ENCODE measurements around the gene USP40.

The USP40 gene

GRCh38 chr2:233444501-233444900 is 122.1 kb downstream of the USP40 start:
- DNase-seq (ENCODE audit: low read depth in 3 of 3), result no peak

- peak; percentile 59 to 80 (median 68) for DNase-seq (ENCODE audit: low read depth in 3 of 3)
These were observed 122.9 kb downstream of the USP40 start for GRCh38 chr2:233443511-233444183.

GRCh38 chr2:233442028-233442310 is 124.6 kb downstream of the USP40 start:
- DNase-seq (ENCODE audit: low read depth in 3 of 3), result no peak

GRCh38 chr2:233441161-233442027 is 125.2 kb downstream of the USP40 start:
- DNase-seq (ENCODE audit: low read depth in 3 of 3), result no peak

GRCh38 chr2:233440714-233441113 is 125.9 kb downstream of the USP40 start:
- DNase-seq (ENCODE audit: low read depth in 3 of 3), result no peak

- DNase-seq (ENCODE audit: low read depth in 3 of 3), result no peak
These were observed 126.3 kb downstream of the USP40 start for GRCh38 chr2:233440314-233440713.

- DNase-seq (ENCODE audit: low read depth in 3 of 3), result no peak
These were observed 127.4 kb downstream of the USP40 start for GRCh38 chr2:233439191-233439590.

- no peak for DNase-seq (ENCODE audit: low read depth in 3 of 3)
These were observed 127.9 kb downstream of the USP40 start for GRCh38 chr2:233438573-233439147.

GRCh38 chr2:233437439-233437955 is 129.1 kb downstream of the USP40 start:
- DNase-seq (ENCODE audit: low read depth in 3 of 3), result no peak

GRCh38 chr2:233436691-233437438 is 129.7 kb downstream of the USP40 start:
- no peak for DNase-seq (ENCODE audit: low read depth in 3 of 3)

GRCh38 chr2:233436191-233436581 is 130.4 kb downstream of the USP40 start:
- no peak for DNase-seq (ENCODE audit: low read depth in 3 of 3)

GRCh38 chr2:233435436-233436190 is 131.0 kb downstream of the USP40 start:
- DNase-seq (ENCODE audit: low read depth in 3 of 3), result no peak

- no peak for DNase-seq (ENCODE audit: low read depth in 3 of 3)
These were observed 131.8 kb downstream of the USP40 start for GRCh38 chr2:233434666-233435330.

- DNase-seq (ENCODE audit: low read depth in 3 of 3), result no peak
These were observed 132.8 kb downstream of the USP40 start for GRCh38 chr2:233433794-233434193.

GRCh38 chr2:233433029-233433428 is 133.6 kb downstream of the USP40 start:
- no peak for DNase-seq (ENCODE audit: low read depth in 3 of 3)

- DNase-seq (ENCODE audit: low read depth in 3 of 3), result no peak
These were observed 135.9 kb downstream of the USP40 start for GRCh38 chr2:233430651-233431050.

- DNase-seq (ENCODE audit: low read depth in 3 of 3), result no peak
These were observed 136.5 kb downstream of the USP40 start for GRCh38 chr2:233430081-233430480.

- DNase-seq (ENCODE audit: low read depth in 3 of 3), result no peak
These were observed 137.2 kb downstream of the USP40 start for GRCh38 chr2:233429175-233429897.

- DNase-seq (ENCODE audit: low read depth in 3 of 3), result no peak
These were observed 138.1 kb downstream of the USP40 start for GRCh38 chr2:233428438-233428837.

GRCh38 chr2:233428008-233428407 is 138.6 kb downstream of the USP40 start:
- no peak for DNase-seq (ENCODE audit: low read depth in 3 of 3)
